Esophagus squamous epithelium (tissue), 4 donors: ENCODE data around the gene CELF2.

Source experiments
- CTCF ChIP-seq, 6 experiments: fragments of 450-650 bp in 4 of 6; fragments of 200-600 bp in 2 of 6; sonication (generic) in 2 of 6; IDR thresholded peaks; one replicate each; pipeline ENCODE4 v1.5.1; 2016 to 2019; ENCODE audit warnings: antibody characterized with exemption in 6 of 6, mild to moderate bottlenecking in 4 of 6, moderate library complexity in 4 of 6
- POLR2A ChIP-seq, 4 donors: fragments of 450-650 bp; IDR thresholded peaks; one replicate each; pipeline ENCODE4 v1.6.1; 2017; ENCODE audit warnings: antibody characterized with exemption in 4 of 4, mild to moderate bottlenecking in 4 of 4, moderate library complexity in 3 of 4

- TF ChIP-seq CTCF (IDR thresholded peaks at IDR 0.05) = no peak
- TF ChIP-seq POLR2A (IDR thresholded peaks at IDR 0.05) = peak in 1 of 4 donors; percentile 48
Measured at GRCh38 chr10:11178606-11179515, 161.2 kb downstream of the CELF2 start.
